ENCODE data around the gene RPN1.

Gene RPN1

GRCh38 chr3:128572013-128572412 lies 78.6 kb downstream of the RPN1 start:
- Histone ChIP-seq H3K36me3 (ENCODE audit: control insufficient read depth in 1 of 2, insufficient read depth in 2 of 2, low read length in 2 of 2) (no peaks in the 10 kb centered on the region), H3K27me3 (ENCODE audit: control insufficient read depth in 1 of 2, insufficient read depth in 2 of 2, low read length in 2 of 2) (peaks cover 0 to 3% of the 10 kb centered on the region in 2 donors), H3K9ac (ENCODE audit: low read depth in 1 of 2, low read length in 2 of 2) (no peak overlapping the region), H3K4me1 (ENCODE audit: control insufficient read depth in 1 of 2, insufficient read depth in 2 of 2, low read length in 2 of 2) (no peaks in the 10 kb centered on the region), H3K4me3 (ENCODE audit: low read depth in 1 of 2, low read length in 2 of 2) (no peak overlapping the region), H3K9me3 (ENCODE audit: control insufficient read depth in 1 of 2, low read length in 2 of 2) (no peaks in the 10 kb centered on the region), H3K27ac (ENCODE audit: low read depth, low read length) (no peak overlapping the region)

Measured in duodenal mucosa (tissue), 2 donors.